ENCODE measurements around the gene ZER1. TPM values are rescaled to one million over a fixed set of nuclear protein-coding genes. Genes with fewer than 3 reads are reported as not detected.

The ZER1 gene
- total RNA-seq, 2 donors from 2014 or later, result 36.6 to 37.0 TPM

GRCh38 chr9:128753627-128754026, 18.1 kb downstream of the ZER1 start:
- DNase-seq, result no peak
- ATAC-seq, result no peak
- intact Hi-C loops (cut with DNase I), result no loop called here

GRCh38 chr9:128750926-128751595, 20.7 kb downstream of the ZER1 start:
- ATAC-seq, result no peak
- intact Hi-C loops (cut with DNase I), result no loop called here

GRCh38 chr9:128747241-128747640, 24.5 kb downstream of the ZER1 start:
- peak in 1 of 2 donors; percentile 50 for ATAC-seq
- no peak for DNase-seq
- intact Hi-C loops (cut with DNase I), result no loop called here

More at GRCh38 chr9:128750926-128751595, 20.7 kb downstream of the ZER1 start:
- no peak for DNase-seq

GRCh38 chr9:128743421-128743820, 28.3 kb downstream of the ZER1 start:
- intact Hi-C loops (cut with DNase I), result no loop called here
- DNase-seq (no peak), ATAC-seq (no peak)

GRCh38 chr9:128742401-128742800, 29.3 kb downstream of the ZER1 start:
- DNase-seq, result no peak
- ATAC-seq, result no peak
- intact Hi-C loops (cut with DNase I), result no loop called here

- no peak for ATAC-seq
- no peak for DNase-seq
- intact Hi-C loops (cut with DNase I), result no loop called here
Measured at GRCh38 chr9:128735373-128735772, 36.4 kb downstream of the ZER1 start.

- intact Hi-C loops (cut with DNase I), result no loop called here
- peak; percentile 75 to 79 for ATAC-seq
- peak; percentile 70 for DNase-seq
Measured at GRCh38 chr9:128733256-128733655, 38.5 kb downstream of the ZER1 start.

- ATAC-seq, result no peak
- intact Hi-C loops (cut with DNase I), result no loop called here
- no peak for DNase-seq
Measured at GRCh38 chr9:128732576-128732975, 39.2 kb downstream of the ZER1 start.

- no peak for DNase-seq
- intact Hi-C loops (cut with DNase I), result no loop called here
- ATAC-seq, result no peak
Measured at GRCh38 chr9:128731691-128732090, 40.0 kb downstream of the ZER1 start.

GRCh38 chr9:128731093-128731492, 40.6 kb downstream of the ZER1 start:
- DNase-seq, result no peak
- ATAC-seq, result no peak
- intact Hi-C loops (cut with DNase I), result no loop called here

GRCh38 chr9:128729766-128730517, 41.8 kb downstream of the ZER1 start:
- DNase-seq, result no peak
- intact Hi-C loops (cut with DNase I), result no loop called here
- no peak for ATAC-seq

- intact Hi-C loops (cut with DNase I), result no loop called here
- DNase-seq (no peak), ATAC-seq (no peak)
Measured at GRCh38 chr9:128729302-128729701, 42.4 kb downstream of the ZER1 start.

GRCh38 chr9:128728298-128728697, 43.4 kb downstream of the ZER1 start:
- DNase-seq, result no peak

GRCh38 chr9:128727640-128728248, 44.0 kb downstream of the ZER1 start:
- ATAC-seq (no peak), DNase-seq (no peak)
- intact Hi-C loops (cut with DNase I), result no loop called here

More at GRCh38 chr9:128728298-128728697, 43.4 kb downstream of the ZER1 start:
- no peak for ATAC-seq
- intact Hi-C loops (cut with DNase I), result no loop called here

GRCh38 chr9:128724744-128725211, 46.9 kb downstream of the ZER1 start:
- intact Hi-C loops (cut with DNase I), result no loop called here
- DNase-seq, result peak; percentile 84
- ATAC-seq, result peak; percentile 25 to 72

- intact Hi-C loops (cut with DNase I), result no loop called here
- DNase-seq, result peak; percentile 97
- ATAC-seq, result peak; percentile 97
Measured at GRCh38 chr9:128723866-128724743, 47.6 kb downstream of the ZER1 start, which contains the start of gene ZDHHC12. TSS of gene ZDHHC12 (minus strand) at chr9:128724127. CDS start at chr9:128724093, 34 bp downstream.

GRCh38 chr9:128723352-128723865, 48.3 kb downstream of the ZER1 start:
- DNase-seq, result no peak
- intact Hi-C loops (cut with DNase I), result no loop called here
- no peak for ATAC-seq

GRCh38 chr9:128722380-128723351, 49.1 kb downstream of the ZER1 start:
- no peak for DNase-seq
- no peak for ATAC-seq
- intact Hi-C loops (cut with DNase I), result no loop called here
